AG04450 (cell line): ENCODE results near the gene PHYH. TPM values are rescaled to one million over a fixed set of nuclear protein-coding genes. Genes with fewer than 3 reads are reported as not detected.
"Not testable (repeated sequence)": the region's sequence is repeated elsewhere in the genome, so short reads cannot be mapped to it uniquely, and the experiment has no call there.

ENCODE experiments used
- CTCF ChIA-PET: fragments of 300-600, 350-600 bp; formaldehyde crosslinking; extraction: SDS; loops from one replicate; lab custom pipeline; 2022; ENCODE audit warnings: antibody characterized with exemption, inconsistent platforms; lab: Charles Lee
- POLR2A ChIA-PET: fragments of 350-600 bp; formaldehyde crosslinking; extraction: SDS; loops from one replicate; lab custom pipeline; 2021; ENCODE audit warnings: antibody characterized with exemption, inconsistent platforms; lab: Yijun Ruan, JAX
- DNase-seq: peaks from one replicate; pipeline ENCODE4 v3.0.0-alpha.2; 2011; ENCODE audit warnings: low read depth, low spot score
- H3K27ac ChIP-seq: one replicate; pipeline ENCODE4 v1.5.1; 2012; ENCODE audit warnings: low read depth, low read length, control low read depth
- H3K27me3 ChIP-seq: one replicate; pipeline ENCODE4 v1.6.0; 2012; ENCODE audit warnings: low read length; ENCODE audit not compliant: control insufficient read depth, insufficient read depth
- H3K4me3 ChIP-seq: 2 replicates; pipeline ENCODE4 v1.5.1; 2011; ENCODE audit warnings: mild to moderate bottlenecking, low read depth, low read length, control low read depth
- H3K9me3 ChIP-seq: 2 replicates; pipeline ENCODE4 v1.5.1; 2012; ENCODE audit warnings: low read length; ENCODE audit not compliant: control insufficient read depth, insufficient read depth
- polyA plus RNA-seq: library from polyadenylated mRNA; depleted of rRNA; stranded (reverse); fragments of >200 nt; gene quantifications from 2 replicates; pipeline ENCODE4 v1.2.3, GENCODE V29; 2011
- TF ChIP-seq, protein P1 (sequence below): IDR thresholded peaks from 2 replicates; pipeline ENCODE4 v1.5.1; 2011; ENCODE audit warnings: low read depth, low read length, control low read depth, inconsistent platforms

The PHYH gene
- polyA plus RNA-seq, 1 experiment = 16.7 TPM

DNA sequence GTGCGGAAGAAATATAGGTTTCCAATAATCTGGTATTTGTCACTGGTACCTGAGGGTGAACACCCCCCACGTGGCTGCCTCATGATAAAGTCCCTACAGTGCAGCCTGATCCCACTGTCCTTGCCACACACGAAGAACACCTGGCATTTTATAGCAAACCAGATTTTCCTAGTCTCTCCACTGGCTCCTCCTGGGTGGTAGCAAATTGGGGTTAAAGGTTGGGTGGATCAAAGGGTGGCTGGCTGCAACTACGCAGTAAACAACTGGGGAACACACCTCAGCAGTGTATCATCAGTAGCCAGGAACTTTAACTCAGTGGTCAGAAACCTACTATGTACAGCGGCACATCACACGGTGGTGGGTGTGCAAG is 37.9 kb upstream of the PHYH start:
- Histone ChIP-seq H3K27ac (no peak overlapping the region), H3K27me3 (no peaks in the 10 kb centered on the region), H3K9me3 (no peaks in the 10 kb centered on the region), H3K4me3 (no peak overlapping the region)
- no peak for DNase-seq
- TF ChIP-seq, protein P1, sequence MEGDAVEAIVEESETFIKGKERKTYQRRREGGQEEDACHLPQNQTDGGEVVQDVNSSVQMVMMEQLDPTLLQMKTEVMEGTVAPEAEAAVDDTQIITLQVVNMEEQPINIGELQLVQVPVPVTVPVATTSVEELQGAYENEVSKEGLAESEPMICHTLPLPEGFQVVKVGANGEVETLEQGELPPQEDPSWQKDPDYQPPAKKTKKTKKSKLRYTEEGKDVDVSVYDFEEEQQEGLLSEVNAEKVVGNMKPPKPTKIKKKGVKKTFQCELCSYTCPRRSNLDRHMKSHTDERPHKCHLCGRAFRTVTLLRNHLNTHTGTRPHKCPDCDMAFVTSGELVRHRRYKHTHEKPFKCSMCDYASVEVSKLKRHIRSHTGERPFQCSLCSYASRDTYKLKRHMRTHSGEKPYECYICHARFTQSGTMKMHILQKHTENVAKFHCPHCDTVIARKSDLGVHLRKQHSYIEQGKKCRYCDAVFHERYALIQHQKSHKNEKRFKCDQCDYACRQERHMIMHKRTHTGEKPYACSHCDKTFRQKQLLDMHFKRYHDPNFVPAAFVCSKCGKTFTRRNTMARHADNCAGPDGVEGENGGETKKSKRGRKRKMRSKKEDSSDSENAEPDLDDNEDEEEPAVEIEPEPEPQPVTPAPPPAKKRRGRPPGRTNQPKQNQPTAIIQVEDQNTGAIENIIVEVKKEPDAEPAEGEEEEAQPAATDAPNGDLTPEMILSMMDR = no peak
- CTCF ChIA-PET = interaction anchor here (0.7 kb wide), 1 partner anchor 35 kb away, joined by 4 read pairs; no protein-coding TSS in a partner anchor
- POLR2A ChIA-PET = no interaction called here

DNA sequence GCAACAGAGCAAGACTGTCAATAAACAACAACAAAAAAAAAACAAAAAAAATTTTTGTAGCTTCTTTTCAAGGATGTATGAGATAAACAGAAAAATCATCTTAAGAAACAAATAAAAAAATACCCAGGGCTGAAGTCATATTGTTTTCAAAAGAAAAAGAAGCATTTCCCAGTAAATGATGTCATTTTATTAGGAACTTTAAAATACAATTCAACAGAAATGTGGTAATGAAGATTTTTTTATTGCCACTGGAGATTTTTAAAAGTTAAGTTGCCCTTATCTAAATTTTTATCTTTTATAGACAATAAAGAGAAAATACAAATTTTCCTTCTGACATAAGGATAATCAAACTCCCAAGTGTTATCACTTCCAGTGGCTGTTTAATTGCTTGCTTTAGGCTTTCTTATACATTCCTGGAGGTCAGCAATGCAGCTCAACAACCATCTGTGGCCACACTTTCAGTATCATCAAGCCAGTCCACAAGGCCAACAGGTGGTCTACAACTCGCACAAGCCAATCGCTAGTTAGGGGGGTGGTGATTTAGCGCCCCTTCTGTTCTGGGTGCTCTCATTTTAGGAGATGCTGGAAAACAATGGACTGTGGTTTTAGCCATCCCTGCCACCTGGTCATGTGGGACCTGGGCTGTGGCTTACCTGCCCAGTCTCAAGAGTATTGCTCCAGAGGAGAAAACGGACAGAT is 37.4 kb upstream of the PHYH start:
- Histone ChIP-seq H3K9me3 (no peaks in the 10 kb centered on the region), H3K27me3 (no peaks in the 10 kb centered on the region), H3K4me3 (no peak overlapping the region), H3K27ac (no peak overlapping the region)
- TF ChIP-seq, protein P1 = no peak
- no peak for DNase-seq
- ChIA-PET CTCF (interaction anchor here (0.7 to 1.0 kb wide), 2 partner anchors 34 to 35 kb away, joined by 4 to 5 read pairs; no protein-coding TSS in a partner anchor), POLR2A (no interaction called here)

DNA sequence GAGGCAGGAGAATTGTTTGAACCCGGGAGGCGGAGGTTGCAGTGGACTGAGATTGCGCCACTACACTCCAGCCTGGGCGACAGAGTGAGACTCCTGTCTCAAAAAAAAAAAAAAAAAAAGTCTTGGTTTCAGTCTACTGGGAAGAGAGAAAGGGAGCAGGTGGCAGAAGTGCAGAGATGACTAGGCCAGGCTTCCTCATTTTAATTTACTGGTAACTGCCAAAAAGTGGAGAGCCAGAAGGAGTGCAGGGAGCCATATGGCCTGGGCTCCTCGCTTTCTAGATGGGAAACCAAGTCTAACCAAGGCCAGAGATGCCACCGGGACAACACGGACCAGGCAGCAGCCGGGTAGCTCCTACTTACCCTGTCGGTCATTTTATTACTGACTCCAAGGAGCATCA is 36.0 kb upstream of the PHYH start:
- POLR2A ChIA-PET = interaction anchor here (0.7 kb wide), 1 partner anchor 239 kb away, joined by 10 read pairs; no protein-coding TSS in a partner anchor
- H3K4me3 ChIP-seq = no peak overlapping the region

DNA sequence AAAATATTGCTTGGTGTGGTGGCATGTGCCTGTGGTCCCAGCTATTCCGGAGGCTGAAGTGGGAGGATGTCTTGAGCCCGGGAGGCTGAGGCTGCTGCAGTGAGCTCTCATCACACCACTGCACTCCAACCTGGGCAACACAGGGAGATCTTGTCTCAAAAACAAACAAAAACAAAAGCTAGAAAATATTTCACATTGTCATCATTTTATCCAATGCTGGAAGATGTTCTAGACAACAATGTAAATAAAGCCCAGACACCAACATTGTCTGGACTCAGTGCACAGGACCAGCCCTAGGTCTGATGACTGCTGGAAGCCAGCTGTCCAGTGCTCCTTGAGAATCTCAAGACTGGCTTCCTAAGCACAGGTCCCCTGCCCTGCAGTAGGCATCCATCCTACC is 34.7 kb upstream of the PHYH start:
- Histone ChIP-seq H3K27ac (no peak overlapping the region), H3K27me3 (no peaks in the 10 kb centered on the region), H3K9me3 (no peaks in the 10 kb centered on the region), H3K4me3 (no peak overlapping the region)
- ChIA-PET POLR2A (no interaction called here), CTCF (no interaction called here)
- TF ChIP-seq, protein P1 = no peak
- DNase-seq = no peak

More for the DNA sequence above, 36.0 kb upstream of the PHYH start:
- TF ChIP-seq, protein P1 = no peak
- Histone ChIP-seq H3K27me3 (no peaks in the 10 kb centered on the region), H3K9me3 (no peaks in the 10 kb centered on the region), H3K27ac (no peak overlapping the region)
- CTCF ChIA-PET = no interaction called here
- no peak for DNase-seq

DNA sequence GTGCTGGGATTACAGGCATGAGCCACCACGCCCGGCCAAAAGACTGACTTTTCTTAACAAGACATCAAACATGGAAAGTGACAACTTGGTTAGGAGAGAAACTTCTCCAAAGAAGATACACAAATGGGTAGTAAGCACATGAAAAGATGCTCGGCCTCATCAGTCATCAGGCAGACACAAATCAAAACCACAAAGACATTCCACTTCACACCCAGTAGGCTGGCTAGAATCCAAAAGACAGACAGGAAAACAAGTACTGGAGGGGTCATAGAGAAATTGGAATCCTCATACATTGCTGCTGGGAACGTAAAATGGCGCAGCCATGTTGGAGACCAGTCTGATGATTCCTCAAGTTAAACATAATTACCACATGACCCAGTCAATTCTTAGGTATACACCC is 31.8 kb upstream of the PHYH start:
- no peak for DNase-seq
- Histone ChIP-seq H3K9me3 (no peaks in the 10 kb centered on the region), H3K4me3 (no peak overlapping the region), H3K27me3 (no peaks in the 10 kb centered on the region), H3K27ac (no peak overlapping the region)
- ChIA-PET CTCF (no interaction called here), POLR2A (no interaction called here)
- TF ChIP-seq, protein P1 = no peak

DNA sequence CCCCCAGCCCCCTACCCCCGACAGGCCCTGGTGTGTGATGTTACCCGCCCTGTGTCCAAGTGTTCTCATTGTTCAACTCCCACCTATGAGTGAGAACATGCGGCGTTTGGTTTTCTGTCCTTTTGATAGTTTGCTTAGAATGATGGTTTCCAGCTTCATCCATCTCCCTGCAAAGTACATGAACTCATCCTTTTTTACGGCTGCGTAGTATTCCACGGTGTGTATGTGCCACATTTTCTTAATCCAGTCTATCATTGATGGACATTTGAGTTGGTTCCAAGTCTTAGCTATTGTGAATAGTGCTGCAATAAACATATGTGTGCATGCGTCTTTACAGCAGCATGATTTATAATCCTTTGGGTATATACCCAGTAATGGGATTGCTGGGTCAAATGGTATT is 31.1 kb upstream of the PHYH start:
- H3K27me3 ChIP-seq, POLR2A ChIA-PET, H3K4me3 ChIP-seq, CTCF ChIA-PET, DNase-seq, H3K9me3 ChIP-seq, H3K27ac ChIP-seq: not testable (repeated sequence)
